HepG2 (cell line): ENCODE data around the gene TMEM61. TPM values are rescaled to one million over a fixed set of nuclear protein-coding genes. Genes with fewer than 3 reads are reported as not detected.

ENCODE experiments used
- MIXL1 ChIP-seq: IDR thresholded peaks from 2 replicates; pipeline ENCODE4 v1.6.1; 2016
- NFYC ChIP-seq: IDR thresholded peaks from 2 replicates; pipeline ENCODE4 v1.6.1; 2016; ENCODE audit warnings: missing genetic modification reagents, missing compliant biosample characterization
- RARG ChIP-seq: sonication (generic); formaldehyde crosslinking; IDR thresholded peaks from 2 replicates; pipeline ENCODE4 v1.4.0; 2020; ENCODE audit warnings: low read depth, mild to moderate bottlenecking, missing genetic modification reagents
- RBM39 ChIP-seq: fragments of 200-400 bp; formaldehyde crosslinking; IDR thresholded peaks from one replicate; pipeline ENCODE4 v1.6.1; 2018; ENCODE audit warnings: antibody characterized with exemption, mild to moderate bottlenecking, low read depth, low read length; ENCODE audit not compliant: poor library complexity, severe bottlenecking
- SALL2 ChIP-seq: sonication (generic); formaldehyde crosslinking; IDR thresholded peaks from 2 replicates; pipeline ENCODE4 v1.8.1; 2023; ENCODE audit warnings: mild to moderate bottlenecking, missing genetic modification reagents, inconsistent platforms
- TBX3 ChIP-seq: fragments of 450-650 bp; IDR thresholded peaks from 2 replicates; pipeline ENCODE4 v1.6.1; 2017; ENCODE audit warnings: antibody characterized with exemption, mild to moderate bottlenecking, inconsistent platforms, borderline replicate concordance
- ZFAT ChIP-seq: sonication (generic); formaldehyde crosslinking; conservative IDR thresholded peaks from 2 replicates; pipeline ENCODE4 v1.8.1; 2023; ENCODE audit warnings: missing genetic modification reagents, inconsistent platforms
- ZFY ChIP-seq: sonication (generic); formaldehyde crosslinking; IDR thresholded peaks from 2 replicates; pipeline ENCODE4 v1.4.0; 2020; ENCODE audit warnings: missing genetic modification reagents
- ZNF329 ChIP-seq: sonication (generic); formaldehyde crosslinking; IDR thresholded peaks from 2 replicates; pipeline ENCODE4 v1.9.0; 2021; ENCODE audit warnings: low read depth, mild to moderate bottlenecking, missing genetic modification reagents
- ZNF44 ChIP-seq: sonication (generic); formaldehyde crosslinking; IDR thresholded peaks from 2 replicates; pipeline ENCODE4 v1.5.1; 2020; ENCODE audit warnings: mild to moderate bottlenecking, missing genetic modification reagents
- ZNF441 ChIP-seq: sonication (generic); formaldehyde crosslinking; IDR thresholded peaks from 2 replicates; pipeline ENCODE4 v1.7.0; 2021; ENCODE audit warnings: missing genetic modification reagents, borderline replicate concordance
- ZNF777 ChIP-seq: sonication (generic); formaldehyde crosslinking; IDR thresholded peaks from 2 replicates; pipeline ENCODE4 v1.4.0; 2020; ENCODE audit warnings: missing genetic modification reagents
- ZSCAN29 ChIP-seq: sonication (generic); formaldehyde crosslinking; conservative IDR thresholded peaks from 2 replicates; pipeline ENCODE4 v1.4.0; 2020; ENCODE audit warnings: mild to moderate bottlenecking, missing genetic modification reagents
- ZSCAN9 ChIP-seq: IDR thresholded peaks from 2 replicates; pipeline ENCODE4 v1.6.1; 2016; ENCODE audit warnings: borderline replicate concordance
- polyA plus RNA-seq, 8 experiments: library from polyadenylated mRNA; depleted of rRNA in 3 of 8; stranded (reverse) in 7 of 8; unstranded in 1 of 8; fragments of >200 nt; fragmentation: Illumina TruSeq in 4 of 8; extraction: Trizol in 4 of 8; gene quantifications; 2 replicates each; pipeline versions ENCODE4 v1.2.1 to v1.2.3, GENCODE V29; 2011 to 2016; ENCODE audit warnings: low read depth in 4 of 8, missing spikeins in 1 of 8, mixed read lengths in 1 of 8; ENCODE audit not compliant: insufficient read depth in 1 of 8
- total RNA-seq, 5 experiments: library from RNA; depleted of rRNA; stranded (reverse); fragments of >200 nt; fragmentation: Illumina TruSeq; extraction: Trizol; gene quantifications; 2 replicates each; pipeline ENCODE4 v1.2.3, GENCODE V29; 2016; ENCODE audit warnings: low read depth in 1 of 5
- TF ChIP-seq, protein P1 (sequence below): sonication (generic); formaldehyde crosslinking; IDR thresholded peaks from 2 replicates; pipeline ENCODE4 v1.5.1; 2020; ENCODE audit warnings: mild to moderate bottlenecking, missing genetic modification reagents, moderate library complexity
- TF ChIP-seq, protein P2 (sequence below): sonication (generic); formaldehyde crosslinking; IDR thresholded peaks from 2 replicates; pipeline ENCODE4 v1.5.0; 2020; ENCODE audit warnings: missing genetic modification reagents
- TF ChIP-seq, protein P3 (sequence below): sonication (generic); formaldehyde crosslinking; IDR thresholded peaks from 2 replicates; pipeline ENCODE4 v1.5.0; 2020; ENCODE audit warnings: missing genetic modification reagents, mild to moderate bottlenecking, borderline replicate concordance

Gene TMEM61
- total and polyA plus RNA-seq, 2 of the 13 experiments (the other 11 are each of a cell fraction or from before 2014, with no cell fraction given) = not detected

DNA sequence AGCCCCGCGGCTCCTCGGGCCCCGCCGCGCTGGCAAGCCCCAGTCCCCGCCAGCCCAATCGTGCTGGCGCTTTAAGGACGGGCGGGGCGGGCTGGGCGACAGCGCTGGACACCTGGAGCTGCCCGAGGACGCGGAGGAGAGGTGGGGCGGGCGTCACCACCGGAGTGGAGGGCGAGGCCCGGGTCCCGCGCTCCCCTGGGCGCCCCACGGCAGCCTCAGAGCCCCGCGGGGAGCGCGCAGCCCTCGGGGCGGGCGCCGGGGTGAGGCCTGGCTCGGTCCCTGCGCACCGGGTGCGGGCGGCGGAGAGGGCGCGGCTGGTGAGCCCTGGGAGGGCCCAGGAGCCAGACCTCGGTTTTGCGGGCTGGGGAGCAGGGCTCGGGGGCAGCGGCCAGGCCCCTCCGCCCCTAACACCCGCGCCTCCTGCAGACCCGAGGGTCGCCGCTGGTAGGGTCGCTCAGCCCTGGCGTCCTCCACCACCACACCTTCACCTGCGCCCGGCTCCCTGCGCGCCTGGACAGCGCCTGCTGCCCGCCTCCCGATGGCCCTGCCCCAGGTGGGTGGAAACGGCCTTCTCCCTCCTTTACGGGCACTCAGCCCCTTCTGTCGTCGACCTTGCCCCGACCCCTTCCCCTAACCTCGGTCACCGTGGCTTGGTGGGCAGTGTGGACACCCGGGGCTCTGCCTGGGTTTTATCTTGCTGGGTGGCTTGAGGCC lies at the start of gene TMEM61 (continued):
- TF ChIP-seq, protein P1, sequence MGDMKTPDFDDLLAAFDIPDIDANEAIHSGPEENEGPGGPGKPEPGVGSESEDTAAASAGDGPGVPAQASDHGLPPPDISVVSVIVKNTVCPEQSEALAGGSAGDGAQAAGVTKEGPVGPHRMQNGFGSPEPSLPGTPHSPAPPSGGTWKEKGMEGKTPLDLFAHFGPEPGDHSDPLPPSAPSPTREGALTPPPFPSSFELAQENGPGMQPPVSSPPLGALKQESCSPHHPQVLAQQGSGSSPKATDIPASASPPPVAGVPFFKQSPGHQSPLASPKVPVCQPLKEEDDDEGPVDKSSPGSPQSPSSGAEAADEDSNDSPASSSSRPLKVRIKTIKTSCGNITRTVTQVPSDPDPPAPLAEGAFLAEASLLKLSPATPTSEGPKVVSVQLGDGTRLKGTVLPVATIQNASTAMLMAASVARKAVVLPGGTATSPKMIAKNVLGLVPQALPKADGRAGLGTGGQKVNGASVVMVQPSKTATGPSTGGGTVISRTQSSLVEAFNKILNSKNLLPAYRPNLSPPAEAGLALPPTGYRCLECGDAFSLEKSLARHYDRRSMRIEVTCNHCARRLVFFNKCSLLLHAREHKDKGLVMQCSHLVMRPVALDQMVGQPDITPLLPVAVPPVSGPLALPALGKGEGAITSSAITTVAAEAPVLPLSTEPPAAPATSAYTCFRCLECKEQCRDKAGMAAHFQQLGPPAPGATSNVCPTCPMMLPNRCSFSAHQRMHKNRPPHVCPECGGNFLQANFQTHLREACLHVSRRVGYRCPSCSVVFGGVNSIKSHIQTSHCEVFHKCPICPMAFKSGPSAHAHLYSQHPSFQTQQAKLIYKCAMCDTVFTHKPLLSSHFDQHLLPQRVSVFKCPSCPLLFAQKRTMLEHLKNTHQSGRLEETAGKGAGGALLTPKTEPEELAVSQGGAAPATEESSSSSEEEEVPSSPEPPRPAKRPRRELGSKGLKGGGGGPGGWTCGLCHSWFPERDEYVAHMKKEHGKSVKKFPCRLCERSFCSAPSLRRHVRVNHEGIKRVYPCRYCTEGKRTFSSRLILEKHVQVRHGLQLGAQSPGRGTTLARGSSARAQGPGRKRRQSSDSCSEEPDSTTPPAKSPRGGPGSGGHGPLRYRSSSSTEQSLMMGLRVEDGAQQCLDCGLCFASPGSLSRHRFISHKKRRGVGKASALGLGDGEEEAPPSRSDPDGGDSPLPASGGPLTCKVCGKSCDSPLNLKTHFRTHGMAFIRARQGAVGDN (CRISPR knock-in tag) = 0 out of 2 replicates have a peak, but pooled peaks have one; percentile 20
- no peak for TF ChIP-seq NFYC (CRISPR knock-in tag)
- no peak for TF ChIP-seq ZSCAN29 (CRISPR knock-in tag)
- no peak for TF ChIP-seq ZNF329 (CRISPR knock-in tag)
- TF ChIP-seq, protein P2, sequence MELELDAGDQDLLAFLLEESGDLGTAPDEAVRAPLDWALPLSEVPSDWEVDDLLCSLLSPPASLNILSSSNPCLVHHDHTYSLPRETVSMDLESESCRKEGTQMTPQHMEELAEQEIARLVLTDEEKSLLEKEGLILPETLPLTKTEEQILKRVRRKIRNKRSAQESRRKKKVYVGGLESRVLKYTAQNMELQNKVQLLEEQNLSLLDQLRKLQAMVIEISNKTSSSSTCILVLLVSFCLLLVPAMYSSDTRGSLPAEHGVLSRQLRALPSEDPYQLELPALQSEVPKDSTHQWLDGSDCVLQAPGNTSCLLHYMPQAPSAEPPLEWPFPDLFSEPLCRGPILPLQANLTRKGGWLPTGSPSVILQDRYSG (CRISPR knock-in tag) = no peak
- TF ChIP-seq RBM39 = no peak
- TF ChIP-seq SALL2 (CRISPR knock-in tag) = no peak
- no peak for TF ChIP-seq TBX3
- TF ChIP-seq ZNF777 (CRISPR knock-in tag) = peak; percentile 76
- no peak for TF ChIP-seq ZFY (CRISPR knock-in tag)
- no peak for TF ChIP-seq RARG (CRISPR knock-in tag)
- TF ChIP-seq, protein P3, sequence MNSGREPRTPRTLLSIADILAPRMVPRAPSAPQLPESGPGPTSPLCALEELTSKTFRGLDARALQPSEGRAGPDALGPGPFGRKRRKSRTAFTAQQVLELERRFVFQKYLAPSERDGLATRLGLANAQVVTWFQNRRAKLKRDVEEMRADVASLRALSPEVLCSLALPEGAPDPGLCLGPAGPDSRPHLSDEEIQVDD = no peak
- TF ChIP-seq ZFAT = no peak
- TF ChIP-seq ZNF441 (CRISPR knock-in tag) = no peak
- no peak for TF ChIP-seq ZSCAN9 (CRISPR knock-in tag)
- TF ChIP-seq ZNF44 (CRISPR knock-in tag) = no peak
- TF ChIP-seq MIXL1 = no peak
